Measurements from ENCODE around the gene PCDHAC1. TPM values are rescaled to one million over a fixed set of nuclear protein-coding genes. Genes with fewer than 3 reads are reported as not detected.

PCDHAC1 gene
- total and polyA plus RNA-seq, 9 of the 15 experiments (the other 6 are each of a cell fraction or from before 2014, with no cell fraction given) = not detected

DNA sequence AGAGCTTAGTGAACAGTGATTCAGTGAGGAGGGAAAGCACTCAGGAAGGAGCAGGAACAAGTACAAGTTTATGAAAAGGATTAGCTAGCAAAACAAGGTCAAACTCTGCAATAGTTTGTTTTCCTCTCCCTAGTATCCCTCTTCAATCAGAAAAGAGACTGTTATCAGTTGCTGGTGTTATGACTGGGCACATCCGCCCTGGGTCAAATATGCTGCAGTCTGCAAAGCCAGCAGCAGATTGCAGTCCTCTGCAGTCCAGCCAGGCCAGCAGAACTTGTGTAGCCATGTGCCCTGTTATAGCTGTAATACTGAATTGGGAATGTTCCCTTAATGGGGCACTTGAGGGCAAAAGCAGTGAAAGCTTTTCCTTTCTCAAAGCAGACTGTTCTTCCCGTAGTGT is 52.2 kb downstream of the PCDHAC1 start:
- WGBS (ENCODE audit: insufficient coverage, low coverage, missing lambda C conversion rate) = 0% methylated on average over 2 of the region's 2 CpGs
- no TSS peak for BruUV-seq (replicated peaks)

More for the DNA sequence above, 52.2 kb downstream of the PCDHAC1 start:
- no peak overlapping the region for H2AFZ ChIP-seq (ENCODE audit: low read depth, low read length)
- FAIRE-seq = no peak
- H3K4me1 ChIP-seq (replicated peaks in 1 of 2; ENCODE audit: control insufficient read depth in 2 of 2, insufficient read depth in 2 of 2, low read length in 2 of 2) = no peaks in the 10 kb centered on the region
- ATAC-seq = no peak
- intact Hi-C loops (cut with micrococcal nuclease) (no loop called here), in situ Hi-C loops (cut with MboI) (no loop called here)
- no peak for DNase-seq (ENCODE audit: extremely low read depth in 1 of 4, low spot score in 3 of 4)
- H3K27me3 ChIP-seq (ENCODE audit: control insufficient read depth in 2 of 2, insufficient read depth in 2 of 2, low read length in 2 of 2) = no peaks in the 10 kb centered on the region
- no peak overlapping the region for H3K4me2 ChIP-seq (ENCODE audit: insufficient read depth, low read length)
- no peaks in the 10 kb centered on the region for H4K20me1 ChIP-seq (replicated peaks; ENCODE audit: control insufficient read depth, insufficient read depth, low read length)
- H3K9me3 ChIP-seq (replicated peaks; ENCODE audit: control insufficient read depth, insufficient read depth, low read depth, low read length) = no peaks in the 10 kb centered on the region
- no peaks in the 10 kb centered on the region for H3K36me3 ChIP-seq (ENCODE audit: control insufficient read depth, insufficient read depth, low read length)
- no peaks in the 10 kb centered on the region for H3K79me2 ChIP-seq (ENCODE audit: control insufficient read depth, insufficient read depth, low read length)
- ChIA-PET POLR2A (no interaction called here), CTCF (ENCODE audit: low intra/inter-chr PET ratio) (no interaction called here)
- H3K9me1 ChIP-seq (ENCODE audit: control insufficient read depth, insufficient read depth, low read length) = no peaks in the 10 kb centered on the region
- no peak overlapping the region for H3K27ac ChIP-seq (ENCODE audit: extremely low read depth, low read depth, low read length)
- no peak overlapping the region for H3K9ac ChIP-seq (ENCODE audit: insufficient read depth in 1 of 2, low read depth in 2 of 2, low read length in 2 of 2)
- H3K4me3 ChIP-seq = no peak overlapping the region
- TF ChIP-seq HIVEP1 (CRISPR knock-in tag; IDR thresholded peaks at IDR 0.05) (no peak), SMARCC2 (IDR thresholded peaks at IDR 0.05; ENCODE audit: low read depth) (no peak), SMARCE1 (IDR thresholded peaks at IDR 0.05) (no peak), PCBP2 (IDR thresholded peaks at IDR 0.05; ENCODE audit: low read depth, low read length, poor library complexity, severe bottlenecking) (no peak), ZFPM2 (CRISPR knock-in tag; IDR thresholded peaks at IDR 0.05) (no peak), KLF10 (CRISPR knock-in tag; IDR thresholded peaks at IDR 0.05) (no peak), CHCHD3 (CRISPR knock-in tag; IDR thresholded peaks at IDR 0.05) (no peak), FOSL1 (tag; conservative IDR thresholded peaks at IDR 0.05) (no peak), ZNF174 (CRISPR knock-in tag; IDR thresholded peaks at IDR 0.05) (no peak)
- TF ChIP-seq, protein P1, sequence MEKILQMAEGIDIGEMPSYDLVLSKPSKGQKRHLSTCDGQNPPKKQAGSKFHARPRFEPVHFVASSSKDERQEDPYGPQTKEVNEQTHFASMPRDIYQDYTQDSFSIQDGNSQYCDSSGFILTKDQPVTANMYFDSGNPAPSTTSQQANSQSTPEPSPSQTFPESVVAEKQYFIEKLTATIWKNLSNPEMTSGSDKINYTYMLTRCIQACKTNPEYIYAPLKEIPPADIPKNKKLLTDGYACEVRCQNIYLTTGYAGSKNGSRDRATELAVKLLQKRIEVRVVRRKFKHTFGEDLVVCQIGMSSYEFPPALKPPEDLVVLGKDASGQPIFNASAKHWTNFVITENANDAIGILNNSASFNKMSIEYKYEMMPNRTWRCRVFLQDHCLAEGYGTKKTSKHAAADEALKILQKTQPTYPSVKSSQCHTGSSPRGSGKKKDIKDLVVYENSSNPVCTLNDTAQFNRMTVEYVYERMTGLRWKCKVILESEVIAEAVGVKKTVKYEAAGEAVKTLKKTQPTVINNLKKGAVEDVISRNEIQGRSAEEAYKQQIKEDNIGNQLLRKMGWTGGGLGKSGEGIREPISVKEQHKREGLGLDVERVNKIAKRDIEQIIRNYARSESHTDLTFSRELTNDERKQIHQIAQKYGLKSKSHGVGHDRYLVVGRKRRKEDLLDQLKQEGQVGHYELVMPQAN (IDR thresholded peaks at IDR 0.05; ENCODE audit: borderline replicate concordance) = no peak
